GM12865 (cell line): ENCODE data around the gene ALG14.

Source experiments
- DNase-seq: peaks from one replicate; pipeline ENCODE4 v3.0.0; 2010; ENCODE audit warnings: low read depth
- H3K4me3 ChIP-seq: 2 replicates; pipeline ENCODE4 v1.5.1; 2011; ENCODE audit warnings: mild to moderate bottlenecking, low read depth, low read length, control low read depth
- CTCF ChIP-seq: IDR thresholded peaks from 2 replicates; pipeline ENCODE4 v1.5.1; 2011; ENCODE audit warnings: low read length, control low read depth, low read depth, inconsistent platforms; ENCODE audit not compliant: insufficient read depth; ENCODE audit errors: missing control alignments

Gene ALG14

DNA sequence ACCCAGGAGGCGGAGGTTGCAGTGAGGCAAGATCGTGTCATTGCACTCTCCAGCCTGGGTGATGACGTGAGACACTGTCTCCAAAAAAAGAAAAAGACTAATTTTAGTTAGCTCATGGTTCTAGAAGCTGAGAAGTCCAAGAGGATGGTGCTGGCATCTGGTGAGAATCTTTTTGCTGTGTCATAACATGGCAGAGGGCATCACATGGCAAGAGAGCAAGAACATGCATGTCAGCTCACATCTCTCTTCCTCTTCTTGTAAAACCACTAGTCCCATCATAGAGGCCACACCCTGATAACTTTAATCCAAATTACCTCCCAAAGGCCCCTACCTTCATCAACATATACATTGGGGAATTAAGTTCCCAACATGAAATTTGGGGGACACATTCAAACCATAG lies 132.0 kb downstream of the ALG14 start:
- no peak for DNase-seq
- no peak overlapping the region for H3K4me3 ChIP-seq
- TF ChIP-seq CTCF = no peak

- no peak for DNase-seq
- no peak for TF ChIP-seq CTCF
- no peak overlapping the region for H3K4me3 ChIP-seq
These were observed 134.9 kb downstream of the ALG14 start for GRCh38 chr1:94937820-94938219.

- DNase-seq = no peak
- TF ChIP-seq CTCF = no peak
- no peak overlapping the region for H3K4me3 ChIP-seq
These were observed 135.7 kb downstream of the ALG14 start for GRCh38 chr1:94936861-94937620.

GRCh38 chr1:94935476-94935875 lies 137.3 kb downstream of the ALG14 start:
- DNase-seq = no peak
- H3K4me3 ChIP-seq = no peak overlapping the region
- no peak for TF ChIP-seq CTCF

DNA sequence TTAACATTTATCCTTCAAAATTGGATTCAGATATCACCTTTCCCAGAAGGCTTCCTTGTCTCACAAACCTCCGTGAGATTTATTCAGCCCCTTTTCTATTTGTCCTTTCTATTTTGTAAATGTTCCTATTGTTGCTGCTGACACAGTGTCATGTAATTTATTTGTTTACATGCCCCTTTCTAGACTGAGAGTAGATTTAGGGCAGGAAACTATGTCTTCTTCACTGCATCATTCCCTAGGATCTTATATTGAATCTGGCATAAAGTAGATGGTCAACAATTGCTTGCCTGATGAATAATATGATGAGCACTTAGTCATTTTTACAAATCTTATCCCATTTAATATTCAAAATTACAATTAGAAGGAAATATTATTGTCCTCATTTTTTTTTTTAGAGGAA lies 137.7 kb downstream of the ALG14 start:
- TF ChIP-seq CTCF = no peak
- no peak overlapping the region for H3K4me3 ChIP-seq
- no peak for DNase-seq

DNA sequence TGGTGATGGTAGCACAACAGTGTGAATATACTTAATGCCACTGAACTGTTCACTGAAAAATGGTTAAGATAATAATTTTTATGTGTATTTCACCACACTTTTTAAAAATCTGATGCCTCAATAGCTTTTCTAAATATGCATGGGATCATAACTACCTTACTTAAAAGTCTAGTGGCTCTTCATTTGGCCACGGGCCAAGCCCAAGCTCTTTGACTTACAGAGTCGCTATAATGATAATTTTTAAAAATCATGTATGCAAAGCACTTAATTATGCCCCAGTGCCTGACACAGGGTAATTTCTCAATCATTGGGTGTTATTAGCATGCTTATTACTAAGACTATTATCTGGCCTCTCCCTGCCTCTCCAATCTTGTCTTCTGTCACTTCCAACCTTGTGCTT lies 138.2 kb downstream of the ALG14 start:
- no peak for TF ChIP-seq CTCF
- no peak for DNase-seq

More for the DNA sequence above, 138.2 kb downstream of the ALG14 start:
- no peak overlapping the region for H3K4me3 ChIP-seq
